Endothelial cell (in vitro differentiated cells): Measurements from ENCODE around the gene DICER1. TPM values are rescaled to one million over a fixed set of nuclear protein-coding genes. Genes with fewer than 3 reads are reported as not detected.

ENCODE experiments used
- DNase-seq: peaks from one replicate; pipeline ENCODE4 v3.0.0; 2021; ENCODE audit warnings: low spot score
- H3K27ac Mint-ChIP-seq: one replicate; pipeline ENCODE4 v1.8.0; 2021; ENCODE audit warnings: mixed read lengths, inconsistent platforms; ENCODE audit not compliant: unreplicated experiment
- H3K27me3 Mint-ChIP-seq: one replicate; pipeline ENCODE4 v1.8.0; 2021; ENCODE audit warnings: mild to moderate bottlenecking, moderate library complexity, mixed read lengths, inconsistent platforms; ENCODE audit not compliant: unreplicated experiment
- H3K36me3 Mint-ChIP-seq: one replicate; pipeline ENCODE4 v1.8.0; 2021; ENCODE audit warnings: mild to moderate bottlenecking, low read depth, mixed read lengths, inconsistent platforms; ENCODE audit not compliant: unreplicated experiment
- H3K4me1 Mint-ChIP-seq: one replicate; pipeline ENCODE4 v1.8.0; 2021; ENCODE audit warnings: mild to moderate bottlenecking, mixed read lengths, inconsistent platforms; ENCODE audit not compliant: unreplicated experiment
- H3K4me3 Mint-ChIP-seq: one replicate; pipeline ENCODE4 v1.8.0; 2021; ENCODE audit warnings: mild to moderate bottlenecking, mixed read lengths, inconsistent platforms; ENCODE audit not compliant: unreplicated experiment
- H3K9me3 Mint-ChIP-seq: one replicate; pipeline ENCODE4 v1.8.0; 2021; ENCODE audit warnings: mixed read lengths, inconsistent platforms; ENCODE audit not compliant: unreplicated experiment
- total RNA-seq: library from RNA; stranded (reverse); fragmentation: NEBNext Ultra II Directional; extraction: Animal tissue kit (Norgen Biotek cat#: 25700); gene quantifications from one replicate; pipeline ENCODE4 v1.2.1, GENCODE V29; 2021; ENCODE audit not compliant: unreplicated experiment
- TF ChIP-seq, protein P1 (sequence below): fragments of 200-600 bp; sonication (generic); IDR thresholded peaks from one replicate; pipeline ENCODE4 v1.5.0; 2021; ENCODE audit warnings: antibody characterized with exemption; ENCODE audit not compliant: unreplicated experiment

DICER1 gene
- total RNA-seq, 1 donor from 2014 or later, result 69.2 TPM

DNA sequence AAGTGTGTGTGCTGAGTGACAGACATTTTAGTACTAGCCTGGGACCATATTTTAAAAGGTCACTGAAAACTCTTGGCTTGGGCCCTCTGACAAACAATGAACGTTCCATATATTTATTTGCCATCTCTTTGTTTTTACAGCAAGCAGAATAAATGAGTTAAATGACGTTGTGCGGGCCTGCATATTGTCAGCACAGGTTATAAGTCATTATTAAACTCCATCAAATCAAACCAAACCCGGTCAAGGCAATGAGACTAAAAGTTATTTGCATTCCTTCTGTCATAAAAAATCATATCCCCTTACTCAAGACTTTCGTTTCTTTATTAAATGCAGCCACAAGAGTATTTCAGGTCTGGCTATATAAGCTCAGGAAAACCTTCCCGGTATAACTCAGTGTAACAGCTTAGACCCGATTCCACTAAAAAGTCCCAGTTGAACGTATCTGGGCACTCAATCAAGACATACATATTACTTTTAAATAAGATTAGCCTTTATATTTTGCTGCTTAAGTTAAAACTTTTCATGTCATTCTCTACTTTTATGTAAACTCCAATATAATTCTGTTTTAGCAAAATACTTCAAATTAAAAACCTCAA lies 84.9 kb downstream of the DICER1 start:
- Mint-ChIP-seq H3K4me1 (no peaks in the 10 kb centered on the region), H3K36me3 (no peaks in the 10 kb centered on the region), H3K27me3 (peaks cover 5% of the 10 kb centered on the region), H3K9me3 (no peaks in the 10 kb centered on the region), H3K27ac (no peak overlapping the region), H3K4me3 (no peak overlapping the region)
- TF ChIP-seq, protein P1, sequence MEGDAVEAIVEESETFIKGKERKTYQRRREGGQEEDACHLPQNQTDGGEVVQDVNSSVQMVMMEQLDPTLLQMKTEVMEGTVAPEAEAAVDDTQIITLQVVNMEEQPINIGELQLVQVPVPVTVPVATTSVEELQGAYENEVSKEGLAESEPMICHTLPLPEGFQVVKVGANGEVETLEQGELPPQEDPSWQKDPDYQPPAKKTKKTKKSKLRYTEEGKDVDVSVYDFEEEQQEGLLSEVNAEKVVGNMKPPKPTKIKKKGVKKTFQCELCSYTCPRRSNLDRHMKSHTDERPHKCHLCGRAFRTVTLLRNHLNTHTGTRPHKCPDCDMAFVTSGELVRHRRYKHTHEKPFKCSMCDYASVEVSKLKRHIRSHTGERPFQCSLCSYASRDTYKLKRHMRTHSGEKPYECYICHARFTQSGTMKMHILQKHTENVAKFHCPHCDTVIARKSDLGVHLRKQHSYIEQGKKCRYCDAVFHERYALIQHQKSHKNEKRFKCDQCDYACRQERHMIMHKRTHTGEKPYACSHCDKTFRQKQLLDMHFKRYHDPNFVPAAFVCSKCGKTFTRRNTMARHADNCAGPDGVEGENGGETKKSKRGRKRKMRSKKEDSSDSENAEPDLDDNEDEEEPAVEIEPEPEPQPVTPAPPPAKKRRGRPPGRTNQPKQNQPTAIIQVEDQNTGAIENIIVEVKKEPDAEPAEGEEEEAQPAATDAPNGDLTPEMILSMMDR, result no peak
- DNase-seq, result no peak

DNA sequence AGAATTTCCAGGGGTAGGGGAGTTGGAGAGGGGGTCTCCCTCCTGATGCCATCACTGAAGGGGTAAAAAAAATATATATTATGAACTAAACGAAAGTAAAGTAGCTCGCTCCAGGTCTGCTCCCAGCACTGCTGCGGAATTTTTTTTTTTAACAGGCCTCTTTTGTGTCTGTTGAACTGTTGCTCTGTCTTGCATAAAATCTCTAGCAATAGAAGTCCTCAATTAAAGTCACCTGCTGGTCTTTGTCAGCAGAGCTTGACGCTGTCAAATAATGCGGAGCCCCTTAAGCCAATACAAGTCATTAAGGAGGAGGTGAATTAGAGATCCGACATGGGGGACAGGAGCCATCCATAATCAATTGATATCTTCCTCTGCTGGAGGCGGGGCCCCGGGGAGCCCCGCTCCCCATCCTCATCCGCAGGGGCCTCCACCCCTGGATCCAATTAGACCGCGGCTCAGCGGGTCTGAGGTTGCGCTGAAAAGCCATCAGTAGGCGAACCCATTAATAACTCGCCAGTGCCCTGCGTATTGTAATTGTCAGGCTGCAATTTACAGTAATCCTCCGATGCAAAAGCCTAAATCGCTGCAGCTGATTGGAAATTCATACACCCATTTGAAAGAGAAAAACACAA lies 85.6 kb downstream of the DICER1 start:
- H3K27ac Mint-ChIP-seq, result no peak overlapping the region
- no peak overlapping the region for H3K4me3 Mint-ChIP-seq
- TF ChIP-seq, protein P1, result no peak
- no peaks in the 10 kb centered on the region for H3K36me3 Mint-ChIP-seq
- no peaks in the 10 kb centered on the region for H3K4me1 Mint-ChIP-seq
- peaks cover 5% of the 10 kb centered on the region for H3K27me3 Mint-ChIP-seq
- no peak for DNase-seq
- H3K9me3 Mint-ChIP-seq, result no peaks in the 10 kb centered on the region

DNA sequence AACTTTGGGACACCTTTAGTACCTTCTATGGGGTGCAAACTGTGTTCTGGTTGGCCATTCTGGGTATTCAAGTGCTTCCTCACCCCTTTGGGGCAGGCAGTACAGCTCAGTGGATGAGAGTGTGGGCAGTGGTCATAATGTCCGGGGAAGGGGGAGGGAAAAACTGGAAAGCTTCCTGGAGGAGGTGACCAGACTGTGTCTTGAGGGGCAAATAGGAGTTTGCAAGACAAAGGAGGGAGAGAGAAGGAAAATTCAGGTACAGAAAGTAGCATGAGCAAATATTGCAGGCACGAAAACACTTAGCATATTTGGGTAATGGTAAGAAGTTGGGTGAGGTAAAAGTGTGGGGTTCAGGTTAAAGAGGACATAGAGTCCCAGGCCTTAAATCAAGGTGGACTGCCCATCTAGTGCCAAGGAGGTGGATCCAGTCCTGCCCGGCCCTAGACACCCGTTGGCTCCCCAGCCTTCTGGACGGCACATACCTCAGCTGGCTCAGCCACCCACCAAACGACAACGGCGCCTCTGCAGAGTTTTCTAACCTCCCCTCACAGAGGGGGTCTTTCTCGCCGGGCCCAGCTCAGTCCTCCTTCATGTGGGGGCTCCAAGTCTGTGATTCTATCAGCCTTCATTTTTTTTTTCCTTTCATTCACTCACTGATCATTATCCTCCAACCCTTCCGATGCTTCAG lies 86.4 kb downstream of the DICER1 start:
- peaks cover 5% of the 10 kb centered on the region for H3K27me3 Mint-ChIP-seq
- H3K9me3 Mint-ChIP-seq, result no peaks in the 10 kb centered on the region
- H3K36me3 Mint-ChIP-seq, result no peaks in the 10 kb centered on the region
- no peak overlapping the region for H3K4me3 Mint-ChIP-seq
- H3K27ac Mint-ChIP-seq, result no peak overlapping the region
- TF ChIP-seq, protein P1, result no peak
- no peaks in the 10 kb centered on the region for H3K4me1 Mint-ChIP-seq
- no peak for DNase-seq

- no peaks in the 10 kb centered on the region for H3K36me3 Mint-ChIP-seq
- no peaks in the 10 kb centered on the region for H3K9me3 Mint-ChIP-seq
- H3K27me3 Mint-ChIP-seq, result peaks cover 3% of the 10 kb centered on the region
- H3K27ac Mint-ChIP-seq, result no peak overlapping the region
- no peaks in the 10 kb centered on the region for H3K4me1 Mint-ChIP-seq
- TF ChIP-seq, protein P1, result no peak
- no peak for DNase-seq
- no peak overlapping the region for H3K4me3 Mint-ChIP-seq
Measured at GRCh38 chr14:95069547-95069946, 87.8 kb downstream of the DICER1 start.

GRCh38 chr14:95069018-95069417 lies 88.3 kb downstream of the DICER1 start:
- DNase-seq, result no peak
- no peaks in the 10 kb centered on the region for H3K36me3 Mint-ChIP-seq
- H3K27me3 Mint-ChIP-seq, result peaks cover 3% of the 10 kb centered on the region

More at GRCh38 chr14:95069018-95069417, 88.3 kb downstream of the DICER1 start:
- TF ChIP-seq, protein P1, result no peak
- H3K9me3 Mint-ChIP-seq, result no peaks in the 10 kb centered on the region
- H3K27ac Mint-ChIP-seq, result no peak overlapping the region
- H3K4me3 Mint-ChIP-seq, result no peak overlapping the region
- no peaks in the 10 kb centered on the region for H3K4me1 Mint-ChIP-seq
